Prostate gland (tissue), 2 donors: ENCODE data around the gene IL25. TPM values are rescaled to one million over a fixed set of nuclear protein-coding genes. Genes with fewer than 3 reads are reported as not detected.

ENCODE experiments used
- DNase-seq: peaks from one replicate; pipeline ENCODE4 v3.0.0-alpha.2; 2019; ENCODE audit warnings: low spot score
- H3K27ac ChIP-seq, 2 donors: fragments of 200-600 bp; sonication (generic); 2 replicates each; pipeline ENCODE4 v1.5.1; 2017 to 2019
- H3K27me3 ChIP-seq: fragments of 200-600 bp; sonication (generic); replicated peaks from 2 replicates; pipeline ENCODE4 v1.5.1; 2019; ENCODE audit not compliant: insufficient read depth
- H3K36me3 ChIP-seq, 2 donors: fragments of 200-600 bp; sonication (generic); 1 replicate in 1 of 2; 2 replicates in 1 of 2; pipeline versions ENCODE4 v1.5.1 to v1.8.1; 2017 to 2019
- H3K4me1 ChIP-seq: fragments of 200-600 bp; sonication (generic); replicated peaks from 2 replicates; pipeline ENCODE4 v1.5.1; 2019
- H3K4me3 ChIP-seq, 2 donors: fragments of 200-600 bp; sonication (generic); 2 replicates each; pipeline ENCODE4 v1.5.1; 2017 to 2019
- H3K9me3 ChIP-seq: fragments of 200-600 bp; sonication (generic); 2 replicates; pipeline ENCODE4 v1.5.1; 2017
- POLR2A ChIP-seq: fragments of 450-650 bp; IDR thresholded peaks from one replicate; pipeline ENCODE4 v1.6.1; 2016; ENCODE audit warnings: antibody characterized with exemption, mild to moderate bottlenecking
- POLR2AphosphoS5 ChIP-seq: sonication (generic); formaldehyde crosslinking; IDR thresholded peaks from one replicate; pipeline ENCODE4 v1.6.1; 2017; ENCODE audit warnings: antibody characterized with exemption
- WGBS: methylation state at CpG from one replicate; pipeline ENCODE4 v1.1.5; 2018; 5-methylcytosine and 5-hydroxymethylcytosine counted together
- intact Hi-C: fragments of 100-400 bp; cut with DNase I; formaldehyde crosslinking; loops from one replicate; pipeline ENCODE4 v1.14.2; 2022
- total RNA-seq, 2 donors: library from RNA; depleted of rRNA; stranded (reverse); fragments of >200 nt; gene quantifications; one replicate each; pipeline ENCODE4 v1.1.0, GENCODE V29; 2016
- TF ChIP-seq, protein P1 (sequence below), 4 experiments: fragments of 200-600 bp in 2 of 4; fragments of 450-650 bp in 2 of 4; sonication (generic) in 2 of 4; IDR thresholded peaks; 1 replicate in 3 of 4; 2 replicates in 1 of 4; pipeline ENCODE4 v1.5.1; 2016 to 2019; ENCODE audit warnings: antibody characterized with exemption in 4 of 4, mild to moderate bottlenecking in 2 of 4, moderate library complexity in 2 of 4

The IL25 gene
- total RNA-seq, 2 donors from 2014 or later: not detected

DNA sequence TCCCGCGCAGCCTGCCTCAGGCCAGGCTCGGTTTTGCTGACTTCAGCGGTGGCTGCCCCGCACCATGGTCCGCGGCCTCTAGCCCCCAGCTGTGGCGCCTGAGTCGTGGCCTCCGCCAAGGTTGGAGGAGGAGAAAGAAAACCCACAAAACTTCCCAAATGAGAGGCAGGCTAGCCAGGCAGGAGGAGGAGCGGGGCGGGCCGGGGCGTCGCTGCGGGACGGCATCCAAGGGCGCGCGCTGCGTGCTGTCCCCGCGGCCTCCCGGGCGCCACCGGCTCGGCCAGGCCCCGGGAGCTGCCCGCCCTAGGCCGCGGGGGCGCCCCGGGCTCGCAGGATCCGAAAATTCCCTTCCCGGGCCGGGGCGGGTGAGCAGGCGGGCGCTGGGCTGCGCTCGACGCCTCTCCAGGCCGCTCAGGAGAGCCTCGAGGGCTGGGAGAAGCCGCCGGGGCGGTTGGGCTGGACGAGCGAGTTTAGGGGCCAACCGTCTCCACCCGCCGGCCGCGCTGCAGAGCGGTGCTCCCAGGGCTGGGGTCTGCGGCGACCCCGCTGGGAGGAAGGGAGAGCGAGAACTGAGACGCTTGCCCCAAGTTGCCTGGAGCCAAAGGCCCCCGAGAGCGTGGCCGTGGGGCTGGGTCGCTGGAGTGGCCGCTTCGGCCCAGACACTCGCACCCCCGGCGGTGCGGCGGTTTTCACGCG lies 7.4 kb upstream of the IL25 start, which contains the start of gene EFS:
TSS of gene EFS (minus strand) at position 137 of the 696 bp plus-strand sequence. CDS start 147 bp downstream, outside the sequence.
- H3K9me3 ChIP-seq: no peaks in the 10 kb centered on the region
- peak within 1 kb of the TSS; percentile 48 to 55 for H3K4me3 ChIP-seq
- DNase-seq: peak; percentile 64
- no peaks in the 10 kb centered on the region for H3K36me3 ChIP-seq
- WGBS: under 1% methylated on average over 30 of the region's 74 CpGs
- H3K4me1 ChIP-seq: peaks cover 10% of the 10 kb centered on the region
- H3K27ac ChIP-seq: peak within 1 kb of the TSS; percentile 97 to 98
- intact Hi-C loops: no loop called here
- TF ChIP-seq POLR2A: no peak
- TF ChIP-seq POLR2AphosphoS5: no peak
- TF ChIP-seq, protein P1, sequence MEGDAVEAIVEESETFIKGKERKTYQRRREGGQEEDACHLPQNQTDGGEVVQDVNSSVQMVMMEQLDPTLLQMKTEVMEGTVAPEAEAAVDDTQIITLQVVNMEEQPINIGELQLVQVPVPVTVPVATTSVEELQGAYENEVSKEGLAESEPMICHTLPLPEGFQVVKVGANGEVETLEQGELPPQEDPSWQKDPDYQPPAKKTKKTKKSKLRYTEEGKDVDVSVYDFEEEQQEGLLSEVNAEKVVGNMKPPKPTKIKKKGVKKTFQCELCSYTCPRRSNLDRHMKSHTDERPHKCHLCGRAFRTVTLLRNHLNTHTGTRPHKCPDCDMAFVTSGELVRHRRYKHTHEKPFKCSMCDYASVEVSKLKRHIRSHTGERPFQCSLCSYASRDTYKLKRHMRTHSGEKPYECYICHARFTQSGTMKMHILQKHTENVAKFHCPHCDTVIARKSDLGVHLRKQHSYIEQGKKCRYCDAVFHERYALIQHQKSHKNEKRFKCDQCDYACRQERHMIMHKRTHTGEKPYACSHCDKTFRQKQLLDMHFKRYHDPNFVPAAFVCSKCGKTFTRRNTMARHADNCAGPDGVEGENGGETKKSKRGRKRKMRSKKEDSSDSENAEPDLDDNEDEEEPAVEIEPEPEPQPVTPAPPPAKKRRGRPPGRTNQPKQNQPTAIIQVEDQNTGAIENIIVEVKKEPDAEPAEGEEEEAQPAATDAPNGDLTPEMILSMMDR (IDR thresholded peaks at IDR 0.05): no peak
- no peaks in the 10 kb centered on the region for H3K27me3 ChIP-seq

GRCh38 chr14:23365732-23366425 lies 6.7 kb upstream of the IL25 start:
- H3K36me3 ChIP-seq: no peaks in the 10 kb centered on the region
- intact Hi-C loops: no loop called here

GRCh38 chr14:23366426-23366921 lies 6.1 kb upstream of the IL25 start:
- H3K36me3 ChIP-seq: no peaks in the 10 kb centered on the region
- intact Hi-C loops: no loop called here
- peak overlapping the region; percentile 97 to 98 for H3K27ac ChIP-seq
- peak overlapping the region; percentile 48 to 55 for H3K4me3 ChIP-seq
- TF ChIP-seq POLR2AphosphoS5: peak; percentile 47
- TF ChIP-seq, protein P1 (IDR thresholded peaks at IDR 0.05): no peak
- peak; percentile 61 for TF ChIP-seq POLR2A
- 4% methylated on average over 34 of the region's 34 CpGs for WGBS
- H3K4me1 ChIP-seq: peaks cover 6% of the 10 kb centered on the region
- peak; percentile 77 for DNase-seq
- no peaks in the 10 kb centered on the region for H3K9me3 ChIP-seq
- no peaks in the 10 kb centered on the region for H3K27me3 ChIP-seq

More at GRCh38 chr14:23365732-23366425, 6.7 kb upstream of the IL25 start:
- no peaks in the 10 kb centered on the region for H3K9me3 ChIP-seq
- peak; percentile 79 for DNase-seq
- peak overlapping the region; percentile 97 to 98 for H3K27ac ChIP-seq
- TF ChIP-seq, protein P1 (IDR thresholded peaks at IDR 0.05): no peak
- peak; percentile 83 for TF ChIP-seq POLR2AphosphoS5
- peak; percentile 82 for TF ChIP-seq POLR2A
- peak overlapping the region; percentile 48 to 55 for H3K4me3 ChIP-seq
- WGBS: 2% methylated on average over 27 of the region's 51 CpGs
- peaks cover 6% of the 10 kb centered on the region for H3K4me1 ChIP-seq
- no peaks in the 10 kb centered on the region for H3K27me3 ChIP-seq

DNA sequence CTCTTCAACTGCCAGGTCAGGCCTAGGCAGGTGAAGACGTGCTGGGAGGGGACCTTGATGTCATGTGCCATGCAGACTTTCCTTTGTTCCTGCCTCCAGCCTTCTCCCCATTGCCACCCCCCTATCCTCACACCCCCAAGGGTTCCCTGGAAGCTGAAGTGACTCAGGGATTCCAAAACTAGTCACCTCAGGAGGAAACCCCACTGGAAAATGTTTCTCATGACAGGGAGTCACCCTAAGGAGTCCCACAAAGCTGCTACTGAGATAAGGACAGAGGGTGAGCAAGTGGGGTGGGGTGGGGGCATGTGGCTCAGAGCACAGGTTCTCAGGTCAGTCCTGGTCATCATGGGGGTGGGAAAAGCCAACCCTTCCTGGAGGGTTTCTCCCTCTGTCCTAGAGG lies 2.4 kb upstream of the IL25 start:
- no peaks in the 10 kb centered on the region for H3K27me3 ChIP-seq
- H3K27ac ChIP-seq: no peak overlapping the region
- intact Hi-C loops: no loop called here
- H3K4me1 ChIP-seq: no peaks in the 10 kb centered on the region
- no peaks in the 10 kb centered on the region for H3K9me3 ChIP-seq
- no peak overlapping the region for H3K4me3 ChIP-seq
- TF ChIP-seq POLR2A: no peak
- DNase-seq: no peak
- 29% methylated on average over 1 of the region's 1 CpG for WGBS
- no peaks in the 10 kb centered on the region for H3K36me3 ChIP-seq

DNA sequence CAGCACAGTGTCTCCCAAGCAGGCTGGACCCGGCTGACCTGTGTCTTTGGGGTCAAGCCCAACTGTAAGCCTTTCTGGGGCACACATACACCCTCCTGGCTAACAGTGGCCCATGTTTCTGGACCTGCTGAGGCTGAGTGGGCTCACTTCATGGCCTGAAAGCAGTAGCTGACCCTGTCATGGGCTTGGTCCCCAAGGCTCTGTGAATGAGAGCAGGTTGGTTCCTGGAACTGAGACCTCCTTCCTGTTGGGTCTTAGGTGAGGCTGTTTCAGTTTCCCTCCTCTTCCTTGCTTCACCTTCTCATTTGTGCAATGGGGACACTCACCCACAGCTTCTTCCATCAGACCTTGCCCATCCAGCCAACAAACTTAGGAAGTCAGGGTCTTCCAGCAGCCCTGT lies 744 bp upstream of the IL25 start:
- no peak overlapping the region for H3K4me3 ChIP-seq
- DNase-seq: no peak
- H3K9me3 ChIP-seq: no peaks in the 10 kb centered on the region
- TF ChIP-seq POLR2A (no peak), POLR2AphosphoS5 (no peak)
- TF ChIP-seq, protein P1 (IDR thresholded peaks at IDR 0.05): no peak
- intact Hi-C loops: no loop called here
- no peaks in the 10 kb centered on the region for H3K27me3 ChIP-seq
- no peaks in the 10 kb centered on the region for H3K4me1 ChIP-seq
- no peak overlapping the region for H3K27ac ChIP-seq
- no peaks in the 10 kb centered on the region for H3K36me3 ChIP-seq
- 89% methylated on average over 1 of the region's 1 CpG for WGBS
